Mucosa of stomach (tissue), 1 donor: ENCODE data around the gene CCNK.

Experiments used
- H3K27me3 ChIP-seq: one replicate; pipeline ENCODE4 v1.7.0; 2013; ENCODE audit warnings: mild to moderate bottlenecking, low read length; ENCODE audit not compliant: control insufficient read depth, insufficient read depth
- H3K36me3 ChIP-seq: one replicate; pipeline ENCODE4 v1.7.0; 2013; ENCODE audit warnings: low read length; ENCODE audit not compliant: control insufficient read depth, insufficient read depth
- H3K4me1 ChIP-seq: one replicate; pipeline ENCODE4 v1.7.0; 2013; ENCODE audit warnings: mild to moderate bottlenecking, low read length; ENCODE audit not compliant: control insufficient read depth, insufficient read depth
- H3K4me3 ChIP-seq: one replicate; pipeline ENCODE4 v1.7.0; 2013; ENCODE audit warnings: low read length
- H3K9ac ChIP-seq: one replicate; pipeline ENCODE4 v1.7.0; 2013; ENCODE audit warnings: mild to moderate bottlenecking, low read length, moderate library complexity
- H3K9me3 ChIP-seq: one replicate; pipeline ENCODE4 v1.7.0; 2013; ENCODE audit warnings: mild to moderate bottlenecking, low read length, moderate library complexity; ENCODE audit not compliant: control insufficient read depth
- donor health status: Pancreatic carcinoma.

The CCNK gene

GRCh38 chr14:99554757-99555531 lies 73.7 kb downstream of the CCNK start:
- Histone ChIP-seq H3K4me3 (no peak overlapping the region), H3K9ac (peak overlapping the region; percentile 56), H3K4me1 (peaks cover 85% of the 10 kb centered on the region)

DNA sequence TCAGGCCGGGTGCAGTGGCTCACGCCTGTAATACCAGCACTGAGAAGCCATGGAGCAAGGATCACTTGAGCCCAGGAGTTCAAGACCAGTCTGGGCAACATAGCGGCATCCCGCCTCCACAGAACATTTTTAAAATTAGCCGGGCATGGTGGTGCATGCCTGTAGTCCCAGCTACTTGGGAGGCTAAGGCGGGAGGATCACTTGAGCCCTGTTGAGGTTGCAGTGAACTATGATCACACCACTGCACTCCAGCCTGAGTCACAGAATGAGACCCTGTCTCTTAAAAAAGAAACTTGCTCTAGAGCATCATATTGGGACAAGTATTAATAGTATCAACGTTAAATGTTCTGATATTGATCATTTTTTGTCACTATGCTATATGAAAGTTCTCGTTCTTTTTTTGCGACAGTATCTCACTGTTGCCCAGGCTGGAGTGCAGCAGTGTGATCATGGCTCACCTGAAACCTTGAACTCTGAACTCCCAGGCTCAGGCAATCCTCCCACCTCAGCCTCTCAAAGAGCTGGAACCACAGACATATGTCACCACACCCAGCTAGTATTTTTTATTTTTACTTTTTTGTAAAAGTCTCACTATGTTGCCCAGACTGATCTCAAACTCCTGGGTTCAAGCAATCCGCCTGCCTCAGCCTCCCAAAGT lies 75.1 kb downstream of the CCNK start:
- Histone ChIP-seq H3K9ac (peak overlapping the region; percentile 56), H3K27me3 (no peaks in the 10 kb centered on the region), H3K4me1 (peaks cover 86% of the 10 kb centered on the region), H3K4me3 (no peak overlapping the region), H3K36me3 (no peaks in the 10 kb centered on the region), H3K9me3 (no peaks in the 10 kb centered on the region)

More at GRCh38 chr14:99554757-99555531, 73.7 kb downstream of the CCNK start:
- Histone ChIP-seq H3K36me3 (no peaks in the 10 kb centered on the region), H3K27me3 (no peaks in the 10 kb centered on the region), H3K9me3 (no peaks in the 10 kb centered on the region)

- H3K27me3 ChIP-seq: no peaks in the 10 kb centered on the region
- no peaks in the 10 kb centered on the region for H3K36me3 ChIP-seq
- no peak overlapping the region for H3K4me3 ChIP-seq
- no peak overlapping the region for H3K9ac ChIP-seq
- H3K4me1 ChIP-seq: peaks cover 86% of the 10 kb centered on the region
- H3K9me3 ChIP-seq: no peaks in the 10 kb centered on the region
These were observed 78.2 kb downstream of the CCNK start for GRCh38 chr14:99559286-99559990.

DNA sequence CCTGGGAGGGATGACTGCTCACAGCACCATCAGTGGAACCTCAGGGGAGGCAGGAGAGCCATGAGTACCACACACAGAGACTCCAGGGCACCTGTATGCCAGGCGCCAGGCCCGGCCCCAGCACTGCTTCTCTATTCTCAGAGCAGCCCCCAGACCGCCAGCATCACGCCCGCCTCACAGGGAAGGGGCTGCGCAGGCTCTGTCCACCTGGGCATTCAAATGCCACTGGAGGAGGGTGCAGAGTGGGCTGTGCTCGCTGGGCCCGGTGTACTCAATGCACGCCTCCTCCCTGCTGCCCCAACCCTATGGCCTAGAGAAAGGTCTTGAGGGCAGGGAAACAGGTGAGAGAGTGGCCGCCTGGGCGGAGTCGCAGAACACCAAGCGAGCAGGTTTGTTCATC lies 79.2 kb downstream of the CCNK start:
- H3K36me3 ChIP-seq: no peaks in the 10 kb centered on the region
- no peak overlapping the region for H3K9ac ChIP-seq
- H3K27me3 ChIP-seq: no peaks in the 10 kb centered on the region
- peaks cover 86% of the 10 kb centered on the region for H3K4me1 ChIP-seq
- H3K4me3 ChIP-seq: no peak overlapping the region
- no peaks in the 10 kb centered on the region for H3K9me3 ChIP-seq

GRCh38 chr14:99560922-99561683 lies 79.9 kb downstream of the CCNK start:
- Histone ChIP-seq H3K36me3 (no peaks in the 10 kb centered on the region), H3K9ac (peak overlapping the region; percentile 50), H3K4me1 (peaks cover 85% of the 10 kb centered on the region), H3K27me3 (no peaks in the 10 kb centered on the region), H3K9me3 (no peaks in the 10 kb centered on the region), H3K4me3 (no peak overlapping the region)

DNA sequence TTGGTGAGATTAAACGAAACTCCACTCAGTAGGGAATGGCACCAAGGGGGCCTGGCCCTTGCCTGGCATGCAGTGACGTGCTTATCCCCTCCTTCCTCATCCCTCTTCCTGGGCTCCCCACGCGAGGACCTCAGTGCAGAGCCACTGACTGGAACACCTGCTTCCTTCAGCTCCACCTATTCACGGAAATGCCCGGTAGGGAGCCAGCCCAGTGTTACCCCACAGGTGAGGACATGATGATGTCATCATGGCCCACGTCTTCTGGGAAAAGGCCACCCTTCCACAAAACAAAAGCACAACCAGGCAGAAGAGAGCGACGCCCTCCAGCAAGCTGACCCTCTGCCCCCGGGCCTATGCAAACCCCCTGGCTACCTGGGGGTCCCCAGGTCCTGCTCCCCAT lies 80.7 kb downstream of the CCNK start:
- Histone ChIP-seq H3K4me1 (peaks cover 87% of the 10 kb centered on the region), H3K27me3 (no peaks in the 10 kb centered on the region), H3K4me3 (no peak overlapping the region), H3K9ac (no peak overlapping the region), H3K36me3 (no peaks in the 10 kb centered on the region), H3K9me3 (no peaks in the 10 kb centered on the region)
